HepG2 (cell line): ENCODE results near the gene CELF4. TPM values are rescaled to one million over a fixed set of nuclear protein-coding genes. Genes with fewer than 3 reads are reported as not detected.

Experiments used
- ATAC-seq: fragments of 200-7000 bp; cut with Tn5 transposase; 3 replicates; pipeline ENCODE4 v1.9.1; 2020; ENCODE audit warnings: mild to moderate bottlenecking, moderate library complexity
- BruUV-seq: library from RNA; stranded (reverse); fragments of 400-500 nt; replicated peaks from 2 replicates; lab custom pipeline; 2021; lab: Mats Ljungman, UMichigan
- CTCF ChIA-PET: fragments of 300-600 bp; formaldehyde crosslinking; extraction: SDS; loops from one replicate; lab custom pipeline; 2021; ENCODE audit warnings: low total read pairs, inconsistent platforms, low intra/inter-chr PET ratio; lab: Yijun Ruan, JAX
- POLR2A ChIA-PET: fragments of 350-600 bp; sonication (Branson Sonifier 250); formaldehyde crosslinking; loops from one replicate; lab custom pipeline; 2020; ENCODE audit warnings: antibody characterized with exemption, inconsistent platforms; lab: Yijun Ruan, JAX
- DNase-seq: peaks from one replicate; pipeline ENCODE4 v3.0.0-alpha.2; 2015; ENCODE audit warnings: low spot score
- FAIRE-seq: peaks from 3 replicates; lab custom pipeline; 2011; peaks lifted over from hg19 to GRCh38; lab: Jason Lieb, UNC
- H2AFZ ChIP-seq: one replicate; pipeline ENCODE4 v1.6.1; 2011; ENCODE audit warnings: low read length, inconsistent platforms
- H3K27ac ChIP-seq: fragments of 300-600 bp; 3 replicates; pipeline ENCODE4 v1.8.0; 2011; ENCODE audit warnings: mixed run types, mild to moderate bottlenecking, mixed read lengths, low read length, inconsistent platforms; ENCODE audit not compliant: insufficient read depth; ENCODE audit errors: extremely low read length
- H3K27me3 ChIP-seq, 2 experiments: fragments of 200-600 bp in 1 of 2; 2 replicates in 1 of 2; 3 replicates in 1 of 2; pipeline versions ENCODE4 v1.6.0 to v1.8.0; 2011; ENCODE audit warnings: low read length in 2 of 2, mild to moderate bottlenecking in 2 of 2, moderate library complexity in 2 of 2, inconsistent platforms in 1 of 2; ENCODE audit not compliant: insufficient read depth in 2 of 2, control insufficient read depth in 1 of 2
- H3K36me3 ChIP-seq, 2 experiments: fragments of 200-600 bp in 1 of 2; replicated peaks in 1 of 2; 2 replicates in 1 of 2; 3 replicates in 1 of 2; pipeline versions ENCODE4 v1.5.1 to v1.8.0; 2011; ENCODE audit warnings: low read length in 2 of 2, inconsistent platforms in 1 of 2; ENCODE audit not compliant: insufficient read depth in 2 of 2, control insufficient read depth in 1 of 2
- H3K4me1 ChIP-seq: 2 replicates; pipeline ENCODE4 v1.5.1; 2012; ENCODE audit warnings: low read length, inconsistent platforms; ENCODE audit not compliant: insufficient read depth
- H3K4me2 ChIP-seq: 2 replicates; pipeline ENCODE4 v1.6.0; 2011; ENCODE audit warnings: low read depth, low read length, inconsistent platforms
- H3K4me3 ChIP-seq, 3 experiments: fragments of 200-600 bp in 1 of 3; sonication (generic), shearing (Covaris generic) in 1 of 3; replicated peaks in 1 of 3; 2 replicates each; pipeline ENCODE4 v1.5.1; 2011 to 2016; ENCODE audit warnings: low read length in 3 of 3, inconsistent platforms in 2 of 3, low read depth in 2 of 3, mild to moderate bottlenecking in 2 of 3, control low read depth in 1 of 3, mixed read lengths in 1 of 3; ENCODE audit not compliant: insufficient read depth in 1 of 3
- H3K79me2 ChIP-seq: one replicate; pipeline ENCODE4 v1.6.1; 2011; ENCODE audit warnings: low read length, inconsistent platforms; ENCODE audit not compliant: insufficient read depth
- H3K9ac ChIP-seq: 2 replicates; pipeline ENCODE4 v1.6.0; 2011; ENCODE audit warnings: mild to moderate bottlenecking, low read depth, low read length, inconsistent platforms; ENCODE audit not compliant: insufficient read depth
- H3K9me3 ChIP-seq: 2 replicates; pipeline ENCODE4 v1.5.1; 2012; ENCODE audit warnings: mild to moderate bottlenecking, low read length
- H4K20me1 ChIP-seq: 2 replicates; pipeline ENCODE4 v1.6.0; 2011; ENCODE audit warnings: inconsistent platforms, mild to moderate bottlenecking, low read length, moderate library complexity; ENCODE audit not compliant: insufficient read depth
- AGO1 ChIP-seq: fragments of 200-400 bp; formaldehyde crosslinking; IDR thresholded peaks from 2 replicates; pipeline ENCODE4 v1.6.1; 2017; ENCODE audit warnings: mild to moderate bottlenecking, low read depth, low read length, moderate library complexity; ENCODE audit not compliant: poor library complexity, severe bottlenecking
- FIP1L1 ChIP-seq: fragments of 200-400 bp; formaldehyde crosslinking; IDR thresholded peaks from 2 replicates; pipeline ENCODE4 v1.6.1; 2018; ENCODE audit warnings: low read depth, mild to moderate bottlenecking, low read length, moderate library complexity, borderline replicate concordance; ENCODE audit not compliant: insufficient read depth
- MAFG ChIP-seq: sonication (generic); formaldehyde crosslinking; IDR thresholded peaks from 2 replicates; pipeline ENCODE4 v1.5.1; 2020; ENCODE audit warnings: mild to moderate bottlenecking, missing genetic modification reagents
- YEATS2 ChIP-seq: sonication (generic); formaldehyde crosslinking; IDR thresholded peaks from 2 replicates; pipeline ENCODE4 v1.4.0; 2020; ENCODE audit warnings: missing genetic modification reagents, borderline replicate concordance
- ZNF235 ChIP-seq: sonication (generic); formaldehyde crosslinking; IDR thresholded peaks from 2 replicates; pipeline ENCODE4 v1.8.1; 2023; ENCODE audit warnings: mild to moderate bottlenecking, missing genetic modification reagents, borderline replicate concordance
- WGBS: methylation state at CpG from one replicate; pipeline ENCODE4 v1.1.6; 2017; ENCODE audit warnings: low lambda C conversion rate; 5-methylcytosine and 5-hydroxymethylcytosine counted together
- in situ Hi-C: cut with HindIII; loops from 2 replicates; pipeline ENCODE4 v1.10.0; 2017; ENCODE audit warnings: low pct_unique_long_range_greater_than_20kb; ENCODE audit not compliant: extremely low pct_ligation_motif_present
- intact Hi-C: fragments of 100-400 bp; cut with micrococcal nuclease; formaldehyde crosslinking; loops from one replicate; pipeline ENCODE4 v1.10.0; 2022; ENCODE audit not compliant: unreplicated experiment
- polyA plus RNA-seq, 8 experiments: library from polyadenylated mRNA; depleted of rRNA in 3 of 8; stranded (reverse) in 7 of 8; unstranded in 1 of 8; fragments of >200 nt; fragmentation: Illumina TruSeq in 4 of 8; extraction: Trizol in 4 of 8; gene quantifications; 2 replicates each; pipeline versions ENCODE4 v1.2.1 to v1.2.3, GENCODE V29; 2011 to 2016; ENCODE audit warnings: low read depth in 4 of 8, missing spikeins in 1 of 8, mixed read lengths in 1 of 8; ENCODE audit not compliant: insufficient read depth in 1 of 8
- total RNA-seq, 5 experiments: library from RNA; depleted of rRNA; stranded (reverse); fragments of >200 nt; fragmentation: Illumina TruSeq; extraction: Trizol; gene quantifications; 2 replicates each; pipeline ENCODE4 v1.2.3, GENCODE V29; 2016; ENCODE audit warnings: low read depth in 1 of 5
- TF ChIP-seq, protein P1 (sequence below): sonication (generic); formaldehyde crosslinking; IDR thresholded peaks from 2 replicates; pipeline ENCODE4 v1.5.1; 2020; ENCODE audit warnings: mild to moderate bottlenecking, missing genetic modification reagents, borderline replicate concordance
- TF ChIP-seq, protein P2 (sequence below): sonication (generic); formaldehyde crosslinking; IDR thresholded peaks from 2 replicates; pipeline ENCODE4 v1.5.0; 2020; ENCODE audit warnings: missing genetic modification reagents, mild to moderate bottlenecking, borderline replicate concordance
- TF ChIP-seq, protein P3 (sequence below): sonication (generic); formaldehyde crosslinking; IDR thresholded peaks from 2 replicates; pipeline ENCODE4 v1.5.0; 2020; ENCODE audit warnings: mild to moderate bottlenecking, low read depth, missing genetic modification reagents, borderline replicate concordance
- TF ChIP-seq, protein P4 (sequence below), 2 experiments: fragments of 450-650 bp in 1 of 2; sonication (generic) in 1 of 2; formaldehyde crosslinking; IDR thresholded peaks; 2 replicates each; pipeline versions ENCODE4 v1.5.0 to v1.8.0; 2020 to 2022; ENCODE audit warnings: mild to moderate bottlenecking in 1 of 2, missing genetic modification reagents in 1 of 2

Gene CELF4
- total and polyA plus RNA-seq, 2 of the 13 experiments (the other 11 are each of a cell fraction or from before 2014, with no cell fraction given) = not detected

DNA sequence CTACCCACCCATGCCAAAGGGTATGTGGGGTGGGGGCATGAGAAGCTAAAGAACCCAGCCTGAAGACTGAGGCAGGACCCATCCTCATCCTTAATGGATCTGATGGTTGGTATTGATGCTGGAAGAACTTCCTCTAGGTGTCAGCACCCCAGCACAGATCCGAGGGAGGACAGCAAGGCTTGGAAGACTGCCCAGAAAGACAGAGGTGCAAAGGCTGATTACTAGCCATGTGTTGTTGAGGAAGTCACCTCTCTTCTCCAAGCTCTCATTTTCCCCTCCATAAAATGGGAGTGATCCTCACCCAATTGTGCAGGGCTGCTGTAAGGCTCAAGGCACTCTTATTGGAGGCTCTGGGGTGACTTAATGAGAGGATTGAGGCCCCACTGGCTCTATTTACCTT, 256.5 kb downstream of the CELF4 start (continued):
- TF ChIP-seq, protein P1, sequence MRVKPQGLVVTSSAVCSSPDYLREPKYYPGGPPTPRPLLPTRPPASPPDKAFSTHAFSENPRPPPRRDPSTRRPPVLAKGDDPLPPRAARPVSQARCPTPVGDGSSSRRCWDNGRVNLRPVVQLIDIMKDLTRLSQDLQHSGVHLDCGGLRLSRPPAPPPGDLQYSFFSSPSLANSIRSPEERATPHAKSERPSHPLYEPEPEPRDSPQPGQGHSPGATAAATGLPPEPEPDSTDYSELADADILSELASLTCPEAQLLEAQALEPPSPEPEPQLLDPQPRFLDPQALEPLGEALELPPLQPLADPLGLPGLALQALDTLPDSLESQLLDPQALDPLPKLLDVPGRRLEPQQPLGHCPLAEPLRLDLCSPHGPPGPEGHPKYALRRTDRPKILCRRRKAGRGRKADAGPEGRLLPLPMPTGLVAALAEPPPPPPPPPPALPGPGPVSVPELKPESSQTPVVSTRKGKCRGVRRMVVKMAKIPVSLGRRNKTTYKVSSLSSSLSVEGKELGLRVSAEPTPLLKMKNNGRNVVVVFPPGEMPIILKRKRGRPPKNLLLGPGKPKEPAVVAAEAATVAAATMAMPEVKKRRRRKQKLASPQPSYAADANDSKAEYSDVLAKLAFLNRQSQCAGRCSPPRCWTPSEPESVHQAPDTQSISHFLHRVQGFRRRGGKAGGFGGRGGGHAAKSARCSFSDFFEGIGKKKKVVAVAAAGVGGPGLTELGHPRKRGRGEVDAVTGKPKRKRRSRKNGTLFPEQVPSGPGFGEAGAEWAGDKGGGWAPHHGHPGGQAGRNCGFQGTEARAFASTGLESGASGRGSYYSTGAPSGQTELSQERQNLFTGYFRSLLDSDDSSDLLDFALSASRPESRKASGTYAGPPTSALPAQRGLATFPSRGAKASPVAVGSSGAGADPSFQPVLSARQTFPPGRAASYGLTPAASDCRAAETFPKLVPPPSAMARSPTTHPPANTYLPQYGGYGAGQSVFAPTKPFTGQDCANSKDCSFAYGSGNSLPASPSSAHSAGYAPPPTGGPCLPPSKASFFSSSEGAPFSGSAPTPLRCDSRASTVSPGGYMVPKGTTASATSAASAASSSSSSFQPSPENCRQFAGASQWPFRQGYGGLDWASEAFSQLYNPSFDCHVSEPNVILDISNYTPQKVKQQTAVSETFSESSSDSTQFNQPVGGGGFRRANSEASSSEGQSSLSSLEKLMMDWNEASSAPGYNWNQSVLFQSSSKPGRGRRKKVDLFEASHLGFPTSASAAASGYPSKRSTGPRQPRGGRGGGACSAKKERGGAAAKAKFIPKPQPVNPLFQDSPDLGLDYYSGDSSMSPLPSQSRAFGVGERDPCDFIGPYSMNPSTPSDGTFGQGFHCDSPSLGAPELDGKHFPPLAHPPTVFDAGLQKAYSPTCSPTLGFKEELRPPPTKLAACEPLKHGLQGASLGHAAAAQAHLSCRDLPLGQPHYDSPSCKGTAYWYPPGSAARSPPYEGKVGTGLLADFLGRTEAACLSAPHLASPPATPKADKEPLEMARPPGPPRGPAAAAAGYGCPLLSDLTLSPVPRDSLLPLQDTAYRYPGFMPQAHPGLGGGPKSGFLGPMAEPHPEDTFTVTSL (CRISPR knock-in tag) = no peak
- TF ChIP-seq, all 625 proteins: peak for 3

DNA sequence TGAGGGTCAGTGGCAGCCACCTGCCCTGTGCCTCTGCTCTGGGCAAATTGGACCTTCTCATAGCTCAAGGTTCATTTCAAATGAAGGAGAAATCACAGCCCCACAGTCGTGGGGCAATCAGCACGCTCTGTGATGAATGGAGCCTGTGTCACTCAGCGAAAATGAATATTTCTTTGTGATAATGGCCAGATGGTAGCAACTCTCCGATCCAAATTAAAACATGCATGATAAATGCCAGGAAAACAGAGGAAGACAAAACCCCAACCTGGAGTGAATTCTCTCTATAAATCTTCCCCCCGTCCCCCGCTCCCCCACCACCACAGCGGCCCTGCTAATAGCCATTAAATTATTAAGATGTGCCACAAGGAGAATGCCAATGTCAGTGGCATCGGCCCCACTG, 258.4 kb downstream of the CELF4 start:
- no peaks in the 10 kb centered on the region for H3K79me2 ChIP-seq
- ChIA-PET POLR2A (no interaction called here), CTCF (no interaction called here)
- peaks cover 1 to 14% of the 10 kb centered on the region in 2 experiments; a peak in 1 of 5 replicates for H3K27me3 ChIP-seq
- DNase-seq (no peak), FAIRE-seq (no peak), ATAC-seq (no peak)
- no peaks in the 10 kb centered on the region for H3K36me3 ChIP-seq
- intact Hi-C loops (no loop called here), in situ Hi-C loops (no loop called here)
- H4K20me1 ChIP-seq = no peaks in the 10 kb centered on the region
- 47% methylated on average over 8 of the region's 8 CpGs for WGBS
- H3K9ac ChIP-seq = no peak overlapping the region
- H2AFZ ChIP-seq = no peak overlapping the region
- H3K4me1 ChIP-seq = peaks cover 11% of the 10 kb centered on the region; the same call in 1 of the 2 replicates
- H3K4me3 ChIP-seq = no peak overlapping the region
- H3K27ac ChIP-seq = no peak overlapping the region
- H3K9me3 ChIP-seq = no peaks in the 10 kb centered on the region
- no TSS peak for BruUV-seq
- H3K4me2 ChIP-seq = no peak overlapping the region
- TF ChIP-seq FIP1L1 (no peak), AGO1 (no peak), MAFG (CRISPR knock-in tag) (no peak), ZNF235 (CRISPR knock-in tag) (no peak), YEATS2 (CRISPR knock-in tag) (no peak)
- TF ChIP-seq, protein P2, sequence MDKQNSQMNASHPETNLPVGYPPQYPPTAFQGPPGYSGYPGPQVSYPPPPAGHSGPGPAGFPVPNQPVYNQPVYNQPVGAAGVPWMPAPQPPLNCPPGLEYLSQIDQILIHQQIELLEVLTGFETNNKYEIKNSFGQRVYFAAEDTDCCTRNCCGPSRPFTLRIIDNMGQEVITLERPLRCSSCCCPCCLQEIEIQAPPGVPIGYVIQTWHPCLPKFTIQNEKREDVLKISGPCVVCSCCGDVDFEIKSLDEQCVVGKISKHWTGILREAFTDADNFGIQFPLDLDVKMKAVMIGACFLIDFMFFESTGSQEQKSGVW (CRISPR knock-in tag) = no peak
- TF ChIP-seq, protein P3, sequence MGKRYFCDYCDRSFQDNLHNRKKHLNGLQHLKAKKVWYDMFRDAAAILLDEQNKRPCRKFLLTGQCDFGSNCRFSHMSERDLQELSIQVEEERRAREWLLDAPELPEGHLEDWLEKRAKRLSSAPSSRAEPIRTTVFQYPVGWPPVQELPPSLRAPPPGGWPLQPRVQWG (CRISPR knock-in tag) = no peak
- TF ChIP-seq, protein P4, sequence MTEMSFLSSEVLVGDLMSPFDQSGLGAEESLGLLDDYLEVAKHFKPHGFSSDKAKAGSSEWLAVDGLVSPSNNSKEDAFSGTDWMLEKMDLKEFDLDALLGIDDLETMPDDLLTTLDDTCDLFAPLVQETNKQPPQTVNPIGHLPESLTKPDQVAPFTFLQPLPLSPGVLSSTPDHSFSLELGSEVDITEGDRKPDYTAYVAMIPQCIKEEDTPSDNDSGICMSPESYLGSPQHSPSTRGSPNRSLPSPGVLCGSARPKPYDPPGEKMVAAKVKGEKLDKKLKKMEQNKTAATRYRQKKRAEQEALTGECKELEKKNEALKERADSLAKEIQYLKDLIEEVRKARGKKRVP (CRISPR knock-in tag; IDR thresholded peaks at IDR 0.05) = no peak
